LNCaP clone FGC (cell line): ENCODE data around the gene IDH2.

Experiments
- DNase-seq: peaks from one replicate; pipeline ENCODE4 v3.0.0-alpha.2; 2011; ENCODE audit warnings: low read depth
- H3K4me3 ChIP-seq: 2 replicates; pipeline ENCODE4 v1.5.1; 2011; ENCODE audit warnings: mild to moderate bottlenecking, low read depth, low read length, control low read depth
- TF ChIP-seq, protein P1 (sequence below): IDR thresholded peaks from 2 replicates; pipeline ENCODE4 v1.5.1; 2012; ENCODE audit warnings: mild to moderate bottlenecking; ENCODE audit not compliant: control insufficient read depth, insufficient read depth; ENCODE audit errors: extremely low read depth

The IDH2 gene

DNA sequence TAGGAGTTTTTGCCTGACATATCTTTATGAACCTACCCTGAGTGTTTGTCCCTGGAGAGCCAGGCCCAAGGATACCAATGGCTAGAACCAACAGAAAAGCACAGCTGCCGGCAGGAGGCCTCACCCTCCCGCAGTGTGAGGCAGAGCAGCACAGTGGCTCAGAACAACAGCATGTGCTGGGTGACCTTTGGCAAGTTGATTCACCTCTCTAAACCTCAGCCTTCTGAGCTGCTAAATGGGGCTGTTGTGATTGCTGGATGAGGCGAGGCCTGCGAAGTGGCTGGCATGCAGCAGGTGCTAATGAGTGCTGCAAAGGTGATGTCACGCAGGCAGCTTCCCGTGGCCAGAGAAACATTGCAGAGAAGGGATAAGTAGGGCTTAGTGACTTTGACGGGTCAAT lies 23.3 kb downstream of the IDH2 start:
- TF ChIP-seq, protein P1, sequence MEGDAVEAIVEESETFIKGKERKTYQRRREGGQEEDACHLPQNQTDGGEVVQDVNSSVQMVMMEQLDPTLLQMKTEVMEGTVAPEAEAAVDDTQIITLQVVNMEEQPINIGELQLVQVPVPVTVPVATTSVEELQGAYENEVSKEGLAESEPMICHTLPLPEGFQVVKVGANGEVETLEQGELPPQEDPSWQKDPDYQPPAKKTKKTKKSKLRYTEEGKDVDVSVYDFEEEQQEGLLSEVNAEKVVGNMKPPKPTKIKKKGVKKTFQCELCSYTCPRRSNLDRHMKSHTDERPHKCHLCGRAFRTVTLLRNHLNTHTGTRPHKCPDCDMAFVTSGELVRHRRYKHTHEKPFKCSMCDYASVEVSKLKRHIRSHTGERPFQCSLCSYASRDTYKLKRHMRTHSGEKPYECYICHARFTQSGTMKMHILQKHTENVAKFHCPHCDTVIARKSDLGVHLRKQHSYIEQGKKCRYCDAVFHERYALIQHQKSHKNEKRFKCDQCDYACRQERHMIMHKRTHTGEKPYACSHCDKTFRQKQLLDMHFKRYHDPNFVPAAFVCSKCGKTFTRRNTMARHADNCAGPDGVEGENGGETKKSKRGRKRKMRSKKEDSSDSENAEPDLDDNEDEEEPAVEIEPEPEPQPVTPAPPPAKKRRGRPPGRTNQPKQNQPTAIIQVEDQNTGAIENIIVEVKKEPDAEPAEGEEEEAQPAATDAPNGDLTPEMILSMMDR: no peak
- no peak for DNase-seq
- H3K4me3 ChIP-seq: no peak overlapping the region

DNA sequence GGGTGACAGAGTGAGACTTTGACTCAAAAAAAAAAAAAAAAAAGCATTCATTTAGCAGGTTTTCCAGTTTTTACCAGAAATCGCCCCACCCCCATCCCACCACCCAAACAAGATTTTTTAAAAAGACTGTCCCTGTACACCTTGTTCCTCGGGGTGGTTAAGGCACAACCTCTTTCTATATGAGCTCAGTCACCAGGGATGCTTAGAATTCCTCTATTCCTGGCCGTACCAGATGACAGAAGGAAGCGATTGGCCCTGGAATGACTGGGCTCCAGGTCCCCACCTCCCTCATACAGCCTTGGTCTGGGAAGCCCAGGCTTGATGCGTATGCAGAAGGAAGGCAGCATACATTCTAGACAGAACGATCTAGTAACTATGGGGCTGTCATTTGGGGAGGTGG lies 25.6 kb downstream of the IDH2 start:
- no peak for DNase-seq
- TF ChIP-seq, protein P1: no peak
- no peak overlapping the region for H3K4me3 ChIP-seq

DNA sequence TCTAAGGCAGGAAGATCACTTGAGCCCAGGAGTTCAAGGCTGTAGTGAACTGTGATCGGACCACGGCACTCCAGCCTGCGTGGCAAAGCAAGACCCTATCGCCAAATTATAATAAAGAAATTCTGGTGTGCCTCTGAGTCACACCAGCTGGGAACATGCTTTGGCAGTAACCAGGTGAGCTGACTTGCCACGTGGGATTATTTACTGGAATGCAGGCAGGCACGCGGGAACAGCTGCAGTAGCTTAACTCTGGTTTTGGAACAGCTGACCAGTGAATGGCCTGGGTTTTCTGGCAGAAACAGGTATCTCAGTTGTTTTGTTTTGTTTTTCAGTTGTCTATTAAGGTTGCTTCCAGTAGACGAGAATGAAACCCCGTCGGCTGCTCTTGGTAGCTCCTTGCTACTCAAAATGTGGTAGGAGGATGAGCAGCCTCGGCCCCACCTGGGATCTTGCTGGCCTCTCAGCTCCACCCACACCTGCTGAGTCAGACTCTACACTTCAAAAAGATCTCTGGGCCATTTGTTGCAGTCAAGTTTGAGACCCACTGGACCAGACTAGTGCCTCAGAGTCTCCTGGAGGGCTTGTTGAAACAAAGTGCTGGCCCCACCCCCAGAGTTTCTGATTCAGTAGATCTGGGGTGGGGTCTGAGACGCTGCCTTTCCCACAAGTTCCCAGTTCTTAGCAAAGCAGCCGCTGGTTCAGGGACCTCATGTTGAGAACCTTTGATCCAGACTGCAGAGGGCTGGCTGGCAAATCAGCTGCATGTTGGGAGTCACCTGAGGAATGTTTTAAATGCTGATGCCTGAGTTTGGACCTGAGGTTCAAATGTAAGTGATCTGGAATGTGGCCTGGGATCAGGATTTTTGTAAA lies 26.6 kb downstream of the IDH2 start:
- TF ChIP-seq, protein P1: no peak
- no peak overlapping the region for H3K4me3 ChIP-seq
- DNase-seq: peak; percentile 46

DNA sequence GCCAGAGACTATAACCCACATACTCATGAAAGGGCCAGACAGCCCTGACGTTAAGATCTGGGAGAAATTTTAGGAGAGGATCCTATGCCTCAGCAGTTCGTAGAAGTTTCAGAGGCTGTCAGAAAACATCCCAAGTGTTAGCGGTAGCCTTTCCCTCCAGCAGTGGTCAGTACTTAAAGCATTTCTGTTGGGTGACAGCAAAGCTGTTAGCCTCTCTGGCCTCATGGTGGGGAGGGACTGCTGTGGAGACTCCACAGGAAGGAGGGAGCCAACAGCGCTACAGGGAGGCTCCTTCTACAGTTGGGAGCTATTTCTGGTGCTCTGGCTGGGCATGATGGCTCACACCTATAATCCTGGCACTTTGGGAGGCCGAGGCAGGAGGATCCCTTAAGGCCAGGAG lies 27.4 kb downstream of the IDH2 start:
- TF ChIP-seq, protein P1: no peak
- no peak overlapping the region for H3K4me3 ChIP-seq
- no peak for DNase-seq

DNA sequence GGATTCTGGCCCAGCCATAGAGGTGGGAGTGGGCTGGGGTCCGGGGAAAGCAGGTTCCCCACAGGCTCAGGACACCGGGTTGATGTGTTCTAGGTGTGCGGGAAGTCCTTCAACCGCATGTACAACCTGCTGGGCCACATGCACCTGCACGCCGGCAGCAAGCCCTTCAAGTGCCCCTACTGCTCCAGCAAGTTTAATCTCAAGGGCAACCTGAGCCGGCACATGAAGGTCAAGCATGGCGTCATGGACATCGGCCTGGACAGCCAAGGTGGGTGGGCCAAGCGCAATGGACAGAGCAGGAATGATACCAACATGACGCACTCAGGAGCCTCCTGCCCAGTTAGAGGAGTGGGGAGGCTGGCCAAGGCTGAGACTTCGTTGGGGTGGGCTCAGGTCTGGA lies 28.2 kb downstream of the IDH2 start:
- no peak overlapping the region for H3K4me3 ChIP-seq
- TF ChIP-seq, protein P1: no peak
- no peak for DNase-seq

DNA sequence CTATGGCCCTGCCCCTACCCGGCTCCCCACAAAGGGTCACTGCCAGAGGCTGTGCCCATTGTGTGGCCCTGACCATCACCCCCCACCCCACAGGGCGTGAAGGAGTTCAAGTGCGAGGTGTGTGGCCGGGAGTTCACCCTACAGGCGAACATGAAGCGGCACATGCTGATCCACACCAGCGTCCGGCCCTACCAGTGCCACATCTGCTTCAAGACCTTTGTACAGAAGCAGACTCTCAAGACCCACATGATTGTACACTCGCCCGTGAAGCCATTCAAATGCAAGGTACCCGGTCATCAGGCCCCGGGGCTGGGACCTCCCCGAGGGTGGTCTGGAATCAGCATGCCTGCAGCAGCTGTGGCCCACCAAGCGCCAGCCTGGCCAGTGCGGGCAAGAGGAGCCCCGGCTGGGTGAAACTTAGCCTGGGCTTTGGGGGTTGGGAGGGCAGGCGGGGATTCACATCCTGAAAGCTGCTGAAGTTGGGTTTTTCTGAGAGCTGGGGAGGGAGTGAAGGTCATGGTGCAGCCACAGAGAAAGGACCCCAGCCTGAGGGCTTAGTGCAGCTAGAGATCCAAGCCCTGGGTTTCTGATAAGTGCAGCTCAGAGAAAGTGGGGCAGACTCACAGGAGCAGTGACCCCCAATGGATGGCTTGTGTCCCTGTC lies 29.2 kb downstream of the IDH2 start:
- no peak overlapping the region for H3K4me3 ChIP-seq
- no peak for DNase-seq
- TF ChIP-seq, protein P1: no peak
